ENCODE measurements around the gene SLFN12L.

GRCh38 chr17:35423761-35424160 is 113.7 kb downstream of the SLFN12L start:
- no peak for TF ChIP-seq ZBTB8A (IDR thresholded peaks at IDR 0.05; ENCODE audit: partially characterized antibody)
- TF ChIP-seq CBX2 (IDR thresholded peaks at IDR 0.05; ENCODE audit: insufficient read depth, low read length, poor library complexity, severe bottlenecking), result no peak
- no peak for TF ChIP-seq ZNF282 (CRISPR knock-in tag; IDR thresholded peaks at IDR 0.05)
- no peak for TF ChIP-seq CTCF (IDR thresholded peaks at IDR 0.05 in 2 of 3, conservative IDR thresholded peaks at IDR 0.05 in 1 of 3; ENCODE audit: insufficient read depth in 2 of 3, low read depth in 1 of 3, low read length in 3 of 3)
- no peak for TF ChIP-seq ELK1 (CRISPR knock-in tag; IDR thresholded peaks at IDR 0.05)
- no peak for TF ChIP-seq CBX8 (IDR thresholded peaks at IDR 0.05; ENCODE audit: borderline replicate concordance, extremely low read depth, low read depth, low read length, poor library complexity, severe bottlenecking)
- TF ChIP-seq KDM5B (IDR thresholded peaks at IDR 0.05; ENCODE audit: insufficient replicate concordance, low read depth, low read length), result no peak
- no peak for TF ChIP-seq ZBTB17 (CRISPR knock-in tag; IDR thresholded peaks at IDR 0.05)
- no peak for TF ChIP-seq BACH1 (tag; IDR thresholded peaks at IDR 0.05)
- TF ChIP-seq HNRNPLL (IDR thresholded peaks at IDR 0.05; ENCODE audit: low read depth, low read length, poor library complexity, severe bottlenecking), result no peak
- no peak for TF ChIP-seq GATA2 (CRISPR knock-in tag; IDR thresholded peaks at IDR 0.05)

Data from K562 (cell line).